Osteoblast (primary cell): ENCODE measurements around the gene ZNF277. TPM values are rescaled to one million over a fixed set of nuclear protein-coding genes. Genes with fewer than 3 reads are reported as not detected.

Source experiments
- DNase-seq: peaks from one replicate; pipeline ENCODE4 v3.0.0; 2011; ENCODE audit warnings: low spot score, mixed read lengths; ENCODE audit not compliant: insufficient read length; ENCODE audit errors: missing footprints
- H2AFZ ChIP-seq: 2 replicates; pipeline ENCODE4 v1.6.0; 2011; ENCODE audit warnings: mild to moderate bottlenecking, low read length
- H3K27ac ChIP-seq: 2 replicates; pipeline ENCODE4 v1.5.1; 2011; ENCODE audit warnings: mild to moderate bottlenecking, low read depth, low read length, moderate library complexity
- H3K27me3 ChIP-seq: 2 replicates; pipeline ENCODE4 v1.6.0; 2012; ENCODE audit warnings: mild to moderate bottlenecking, control low read depth, inconsistent platforms, low read length, moderate library complexity; ENCODE audit not compliant: insufficient read depth
- H3K36me3 ChIP-seq: 2 replicates; pipeline ENCODE4 v1.5.1; 2011; ENCODE audit warnings: mild to moderate bottlenecking, low read length, control low read depth, moderate library complexity; ENCODE audit not compliant: insufficient read depth
- H3K4me1 ChIP-seq: 2 replicates; pipeline ENCODE4 v1.5.1; 2011; ENCODE audit warnings: mild to moderate bottlenecking, low read length, control low read depth, moderate library complexity; ENCODE audit not compliant: insufficient read depth
- H3K4me2 ChIP-seq: 2 replicates; pipeline ENCODE4 v1.6.0; 2011; ENCODE audit warnings: mild to moderate bottlenecking, low read length; ENCODE audit not compliant: insufficient read depth
- H3K4me3 ChIP-seq: fragments of 200-600 bp; sonication (generic); 3 replicates; pipeline ENCODE4 v1.5.1; 2012; ENCODE audit warnings: mild to moderate bottlenecking, low read length, inconsistent platforms; ENCODE audit not compliant: insufficient read depth
- H3K79me2 ChIP-seq: 2 replicates; pipeline ENCODE4 v1.6.0; 2012; ENCODE audit warnings: mild to moderate bottlenecking, low read length, control low read depth, inconsistent platforms; ENCODE audit not compliant: insufficient read depth
- H3K9me3 ChIP-seq: 2 replicates; pipeline ENCODE4 v1.5.1; 2011; ENCODE audit warnings: low read depth, low read length, control low read depth
- H4K20me1 ChIP-seq: 2 replicates; pipeline ENCODE4 v1.6.0; 2012; ENCODE audit warnings: mild to moderate bottlenecking, low read length, control low read depth; ENCODE audit not compliant: insufficient read depth
- total RNA-seq: library from RNA; depleted of rRNA; stranded (reverse); fragments of >200 nt; gene quantifications from 2 replicates; pipeline ENCODE4 v1.2.3, GENCODE V29; 2012
- TF ChIP-seq, protein P1 (sequence below): IDR thresholded peaks from 2 replicates; pipeline ENCODE4 v1.5.1; 2011; ENCODE audit warnings: mild to moderate bottlenecking, low read depth, low read length, moderate library complexity; ENCODE audit errors: extremely low read depth

The ZNF277 gene
- total RNA-seq, 1 donor: 58.6 TPM

DNA sequence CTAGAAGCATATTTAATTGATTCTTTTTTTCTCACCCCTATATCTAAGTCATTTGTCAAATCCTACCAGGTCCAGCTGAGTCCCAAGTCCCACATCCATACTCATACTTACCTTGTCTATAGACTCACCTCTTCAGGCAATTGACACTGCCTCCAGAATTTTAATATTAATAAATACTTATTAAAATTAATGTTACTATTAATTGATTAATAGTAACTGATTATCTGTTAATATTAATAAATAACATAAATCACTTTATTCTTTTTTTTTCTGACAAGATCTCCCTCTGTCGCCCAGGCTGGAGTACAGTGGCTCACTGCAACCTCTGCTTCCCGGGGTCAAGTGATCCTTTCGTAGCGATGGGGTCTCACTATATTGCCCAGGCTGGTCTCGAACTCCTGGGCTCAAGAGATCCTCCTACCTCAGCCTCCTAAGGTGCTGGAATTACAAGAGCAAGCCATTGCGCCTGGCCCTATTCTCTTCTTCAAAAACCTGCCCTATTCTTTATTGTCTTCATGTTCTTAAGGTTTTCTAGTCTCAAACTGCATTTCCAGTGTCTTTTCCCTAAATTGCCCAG lies 94.4 kb downstream of the ZNF277 start:
- Histone ChIP-seq H3K4me3 (no peak overlapping the region), H2AFZ (no peak overlapping the region), H3K27ac (no peak overlapping the region), H4K20me1 (no peaks in the 10 kb centered on the region), H3K79me2 (no peaks in the 10 kb centered on the region), H3K27me3 (no peaks in the 10 kb centered on the region), H3K9me3 (no peaks in the 10 kb centered on the region), H3K4me2 (no peak overlapping the region), H3K36me3 (no peaks in the 10 kb centered on the region), H3K4me1 (no peaks in the 10 kb centered on the region)
- TF ChIP-seq, protein P1, sequence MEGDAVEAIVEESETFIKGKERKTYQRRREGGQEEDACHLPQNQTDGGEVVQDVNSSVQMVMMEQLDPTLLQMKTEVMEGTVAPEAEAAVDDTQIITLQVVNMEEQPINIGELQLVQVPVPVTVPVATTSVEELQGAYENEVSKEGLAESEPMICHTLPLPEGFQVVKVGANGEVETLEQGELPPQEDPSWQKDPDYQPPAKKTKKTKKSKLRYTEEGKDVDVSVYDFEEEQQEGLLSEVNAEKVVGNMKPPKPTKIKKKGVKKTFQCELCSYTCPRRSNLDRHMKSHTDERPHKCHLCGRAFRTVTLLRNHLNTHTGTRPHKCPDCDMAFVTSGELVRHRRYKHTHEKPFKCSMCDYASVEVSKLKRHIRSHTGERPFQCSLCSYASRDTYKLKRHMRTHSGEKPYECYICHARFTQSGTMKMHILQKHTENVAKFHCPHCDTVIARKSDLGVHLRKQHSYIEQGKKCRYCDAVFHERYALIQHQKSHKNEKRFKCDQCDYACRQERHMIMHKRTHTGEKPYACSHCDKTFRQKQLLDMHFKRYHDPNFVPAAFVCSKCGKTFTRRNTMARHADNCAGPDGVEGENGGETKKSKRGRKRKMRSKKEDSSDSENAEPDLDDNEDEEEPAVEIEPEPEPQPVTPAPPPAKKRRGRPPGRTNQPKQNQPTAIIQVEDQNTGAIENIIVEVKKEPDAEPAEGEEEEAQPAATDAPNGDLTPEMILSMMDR: no peak
- no peak for DNase-seq

GRCh38 chr7:112302566-112302965 lies 96.1 kb downstream of the ZNF277 start:
- no peaks in the 10 kb centered on the region for H3K27me3 ChIP-seq
- no peak overlapping the region for H3K4me3 ChIP-seq
- no peaks in the 10 kb centered on the region for H3K79me2 ChIP-seq
- H3K4me2 ChIP-seq: no peak overlapping the region
- no peaks in the 10 kb centered on the region for H4K20me1 ChIP-seq
- H3K27ac ChIP-seq: no peak overlapping the region
- no peak overlapping the region for H2AFZ ChIP-seq
- no peaks in the 10 kb centered on the region for H3K36me3 ChIP-seq
- TF ChIP-seq, protein P1: no peak
- no peaks in the 10 kb centered on the region for H3K9me3 ChIP-seq
- no peaks in the 10 kb centered on the region for H3K4me1 ChIP-seq
- no peak for DNase-seq

DNA sequence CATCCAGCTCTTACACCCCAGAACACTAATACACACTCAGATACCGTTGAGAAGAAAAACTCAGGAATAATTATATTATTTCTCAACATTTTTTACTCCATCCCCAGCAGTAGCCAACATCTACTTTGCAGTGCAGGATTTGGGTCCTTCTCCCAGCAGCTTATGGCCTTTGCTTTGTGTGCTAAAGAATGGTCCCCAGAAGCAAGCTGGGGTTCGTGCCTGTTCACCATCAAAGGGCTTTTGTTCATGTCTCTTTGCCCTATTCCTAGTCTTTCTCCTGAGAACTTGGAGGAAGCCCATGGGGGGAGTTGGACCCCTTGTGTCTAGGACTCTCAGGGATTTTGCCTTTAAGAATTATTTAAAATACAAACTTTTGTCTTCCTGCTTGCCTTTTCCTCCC lies 100.4 kb downstream of the ZNF277 start:
- no peaks in the 10 kb centered on the region for H3K27me3 ChIP-seq
- H3K4me3 ChIP-seq: no peak overlapping the region
- H4K20me1 ChIP-seq: no peaks in the 10 kb centered on the region
- H3K9me3 ChIP-seq: no peaks in the 10 kb centered on the region
- H3K4me2 ChIP-seq: no peak overlapping the region
- no peaks in the 10 kb centered on the region for H3K79me2 ChIP-seq
- H3K4me1 ChIP-seq: no peaks in the 10 kb centered on the region
- H3K36me3 ChIP-seq: no peaks in the 10 kb centered on the region
- H3K27ac ChIP-seq: no peak overlapping the region
- TF ChIP-seq, protein P1: no peak
- no peak for DNase-seq
- no peak overlapping the region for H2AFZ ChIP-seq

DNA sequence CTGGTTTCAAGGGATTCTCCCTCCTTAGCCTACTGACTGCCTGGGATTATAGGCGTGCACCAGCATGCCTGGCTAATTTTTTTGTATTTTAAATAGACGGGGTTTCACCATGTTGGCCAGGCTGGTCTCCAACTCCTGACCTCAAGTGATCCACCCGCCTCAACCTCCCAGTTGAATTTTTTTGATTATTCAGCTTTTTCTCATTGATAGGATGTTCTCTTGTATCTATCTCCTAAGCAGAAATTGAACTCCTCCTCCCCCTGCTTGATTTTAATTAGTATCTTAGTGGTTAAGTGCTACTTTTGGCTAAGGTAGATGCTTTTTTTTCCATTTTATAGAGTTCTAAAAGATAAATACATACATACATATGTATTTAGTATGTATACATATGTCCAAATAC lies 101.0 kb downstream of the ZNF277 start:
- Histone ChIP-seq H3K27ac (no peak overlapping the region), H3K9me3 (no peaks in the 10 kb centered on the region), H3K4me1 (no peaks in the 10 kb centered on the region), H3K79me2 (no peaks in the 10 kb centered on the region), H3K27me3 (no peaks in the 10 kb centered on the region), H3K4me3 (no peak overlapping the region), H4K20me1 (no peaks in the 10 kb centered on the region), H2AFZ (no peak overlapping the region), H3K4me2 (no peak overlapping the region), H3K36me3 (no peaks in the 10 kb centered on the region)
- no peak for DNase-seq
- TF ChIP-seq, protein P1: no peak
